ENCODE data around the gene IL17RD.

DNA sequence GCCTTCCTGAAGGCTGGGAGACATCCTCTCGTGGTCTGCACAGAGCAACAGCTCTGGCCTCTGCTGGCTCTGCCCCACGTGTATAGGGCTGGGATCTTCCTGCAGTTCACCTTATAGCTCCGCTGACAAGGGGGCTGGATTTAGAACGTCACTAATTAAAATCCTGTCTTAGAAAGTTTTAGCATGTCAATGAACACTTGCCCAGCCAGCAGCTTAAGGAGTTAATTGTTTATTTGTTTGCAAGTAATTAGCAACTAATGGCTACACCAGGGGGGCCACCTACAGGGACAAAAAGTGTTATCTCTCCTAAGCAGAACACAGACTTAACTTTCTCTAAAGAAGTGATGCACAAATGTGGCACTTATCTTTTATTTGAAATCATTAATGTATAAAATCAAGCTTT is 34.7 kb upstream of the IL17RD start, which contains the start of gene HESX1:
- TF ChIP-seq, protein P1, sequence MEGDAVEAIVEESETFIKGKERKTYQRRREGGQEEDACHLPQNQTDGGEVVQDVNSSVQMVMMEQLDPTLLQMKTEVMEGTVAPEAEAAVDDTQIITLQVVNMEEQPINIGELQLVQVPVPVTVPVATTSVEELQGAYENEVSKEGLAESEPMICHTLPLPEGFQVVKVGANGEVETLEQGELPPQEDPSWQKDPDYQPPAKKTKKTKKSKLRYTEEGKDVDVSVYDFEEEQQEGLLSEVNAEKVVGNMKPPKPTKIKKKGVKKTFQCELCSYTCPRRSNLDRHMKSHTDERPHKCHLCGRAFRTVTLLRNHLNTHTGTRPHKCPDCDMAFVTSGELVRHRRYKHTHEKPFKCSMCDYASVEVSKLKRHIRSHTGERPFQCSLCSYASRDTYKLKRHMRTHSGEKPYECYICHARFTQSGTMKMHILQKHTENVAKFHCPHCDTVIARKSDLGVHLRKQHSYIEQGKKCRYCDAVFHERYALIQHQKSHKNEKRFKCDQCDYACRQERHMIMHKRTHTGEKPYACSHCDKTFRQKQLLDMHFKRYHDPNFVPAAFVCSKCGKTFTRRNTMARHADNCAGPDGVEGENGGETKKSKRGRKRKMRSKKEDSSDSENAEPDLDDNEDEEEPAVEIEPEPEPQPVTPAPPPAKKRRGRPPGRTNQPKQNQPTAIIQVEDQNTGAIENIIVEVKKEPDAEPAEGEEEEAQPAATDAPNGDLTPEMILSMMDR (IDR thresholded peaks at IDR 0.05), result no peak
- no peak for TF ChIP-seq POLR2AphosphoS5 (IDR thresholded peaks at IDR 0.05; ENCODE audit: low read depth, low read length)

All from Panc1 (cell line).